HG02588 (cell line): ENCODE results near the gene FZD2.
"Not testable (repeated sequence)": the region's sequence is repeated elsewhere in the genome, so short reads cannot be mapped to it uniquely, and the experiment has no call there.

ENCODE experiments used
- ATAC-seq: cut with Tn5 transposase; IDR thresholded peaks from one replicate; pipeline ENCODE4 v1.9.1; 2021; ENCODE audit warnings: mild to moderate bottlenecking, moderate library complexity; ENCODE audit not compliant: unreplicated experiment

Gene FZD2

GRCh38 chr17:44556832-44557606, at the start of gene FZD2:
FZD2 (plus strand) TSS chr17:44557484; CDS start chr17:44557689, 205 bp downstream.
- peak; percentile 48 for ATAC-seq

GRCh38 chr17:44511241-44512134, 45.8 kb upstream of the FZD2 start:
- not testable (repeated sequence) for ATAC-seq

GRCh38 chr17:44518032-44518431, 39.3 kb upstream of the FZD2 start:
- ATAC-seq, result no peak

GRCh38 chr17:44522883-44523671, 34.2 kb upstream of the FZD2 start:
- no peak for ATAC-seq

GRCh38 chr17:44523672-44523972, 33.7 kb upstream of the FZD2 start:
- ATAC-seq, result no peak

DNA sequence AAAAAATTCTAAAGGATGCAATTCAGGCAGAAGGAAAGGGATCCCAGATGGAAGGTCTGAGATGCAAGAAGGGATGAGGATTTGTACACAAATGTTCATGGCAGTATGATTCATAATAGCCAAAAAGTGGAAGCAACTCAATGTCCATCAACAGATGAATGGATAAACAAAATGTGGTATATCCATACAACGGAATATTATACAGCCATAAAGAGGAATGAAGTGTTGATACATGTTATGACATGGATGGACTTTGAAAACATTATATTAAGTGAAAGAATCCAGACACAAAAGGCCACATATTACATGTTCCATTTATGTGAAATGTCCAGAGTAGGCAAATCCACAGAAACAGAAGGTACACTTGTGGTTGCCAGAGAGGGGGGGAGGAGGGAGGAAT, 30.2 kb upstream of the FZD2 start:
- no peak for ATAC-seq

DNA sequence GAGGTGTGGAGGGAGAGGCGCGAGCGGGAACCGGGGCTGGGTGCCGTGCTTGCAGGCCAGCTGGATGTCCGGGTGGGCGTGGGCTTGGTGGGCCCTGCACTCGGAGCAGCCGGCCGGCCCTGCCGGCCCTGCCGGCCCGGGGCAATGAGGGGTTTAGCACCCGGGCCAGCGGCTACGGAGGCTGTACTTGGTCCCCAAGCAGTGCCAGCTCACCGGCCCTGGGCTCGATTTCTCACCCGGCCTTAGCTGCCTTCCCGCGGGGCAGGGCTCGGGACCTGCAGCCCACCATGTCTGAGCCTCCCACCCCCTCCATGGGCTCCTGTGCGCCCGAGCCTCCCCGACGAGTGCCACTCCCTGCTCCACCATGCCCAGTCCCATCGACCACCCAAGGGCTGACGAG, 29.3 kb upstream of the FZD2 start:
- no peak for ATAC-seq

- ATAC-seq, result no peak
These were observed 27.4 kb upstream of the FZD2 start for GRCh38 chr17:44529864-44530263.

- no peak for ATAC-seq
These were observed 26.3 kb upstream of the FZD2 start for GRCh38 chr17:44530896-44531418.

DNA sequence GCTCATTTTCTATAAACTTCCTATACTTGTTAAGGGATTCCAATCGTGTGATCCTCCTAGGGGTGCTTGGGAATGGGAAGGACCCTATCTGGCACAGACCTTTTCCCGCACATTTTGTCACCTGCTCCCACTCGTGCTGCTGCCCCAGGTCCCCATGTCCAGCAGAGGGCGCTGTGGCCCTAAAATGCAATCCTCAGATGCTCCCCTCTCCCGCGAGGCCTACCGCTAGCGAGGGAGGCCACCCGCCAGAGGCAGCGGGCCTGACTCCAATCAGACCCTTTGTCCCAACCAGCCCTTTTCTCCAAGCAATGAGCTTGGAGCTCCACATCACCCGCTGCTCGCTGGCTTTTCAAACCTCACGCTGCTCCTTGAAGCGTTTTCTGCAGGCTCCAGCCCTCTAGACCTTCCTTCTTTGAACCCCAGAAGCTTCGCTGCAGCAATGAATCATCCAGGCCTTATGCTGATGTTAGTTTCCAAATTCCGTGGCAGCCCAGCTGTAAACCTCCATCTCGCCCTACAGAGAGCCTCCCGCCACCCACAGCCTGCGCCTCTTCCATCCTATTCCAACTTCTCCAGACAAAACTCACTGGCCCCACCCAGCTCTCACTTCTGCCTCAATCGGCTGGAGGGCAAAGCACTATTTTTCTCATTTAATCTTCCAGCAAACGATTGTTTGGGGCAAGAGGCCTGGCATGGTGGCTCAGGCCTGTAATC, 23.6 kb upstream of the FZD2 start:
- ATAC-seq, result no peak

DNA sequence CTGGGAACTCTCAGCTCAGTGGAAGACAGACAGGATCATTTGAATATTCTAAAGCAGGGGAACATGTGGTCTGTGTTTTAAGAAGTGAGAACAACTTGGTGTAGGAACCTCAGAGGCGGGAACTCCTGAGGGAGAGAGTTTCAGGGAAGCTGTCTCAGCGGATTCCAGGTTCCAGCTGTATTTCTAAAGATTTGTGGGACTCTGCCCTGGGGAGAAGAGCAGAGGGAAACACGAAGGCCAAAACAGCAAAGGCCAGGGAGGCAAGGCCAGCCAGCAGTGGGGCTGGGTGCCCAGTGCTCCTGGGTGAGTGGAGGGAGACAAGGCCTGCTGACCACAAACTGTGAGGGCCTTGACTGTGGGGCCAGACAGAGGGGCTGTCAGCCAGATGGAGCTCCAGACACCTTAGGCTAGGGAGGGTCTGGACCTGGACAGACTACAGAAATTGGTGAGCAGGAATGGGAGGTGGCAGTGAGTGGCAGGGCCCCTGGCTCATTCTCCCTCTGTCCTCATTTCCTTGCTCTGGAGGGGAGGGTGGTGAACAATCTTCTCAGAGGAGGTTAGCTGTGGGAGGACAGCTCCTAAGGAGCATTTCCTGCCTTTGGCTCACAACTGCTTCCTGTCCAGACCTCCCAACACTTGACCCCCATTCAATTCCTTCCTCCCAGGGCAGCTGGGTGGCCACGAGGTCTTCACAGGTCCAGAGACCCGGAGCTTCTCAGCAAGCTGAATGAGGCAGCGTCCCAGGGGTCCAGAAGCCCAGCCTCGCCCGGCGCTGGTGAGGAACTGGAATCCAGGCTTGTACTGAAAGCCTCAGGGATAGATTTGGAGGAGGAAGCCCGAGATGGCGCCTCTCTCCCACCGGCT, 21.0 kb upstream of the FZD2 start:
- ATAC-seq, result no peak

- not testable (repeated sequence) for ATAC-seq
These were observed 19.4 kb upstream of the FZD2 start for GRCh38 chr17:44537922-44538321.

GRCh38 chr17:44539673-44540072, 17.6 kb upstream of the FZD2 start:
- ATAC-seq, result no peak

DNA sequence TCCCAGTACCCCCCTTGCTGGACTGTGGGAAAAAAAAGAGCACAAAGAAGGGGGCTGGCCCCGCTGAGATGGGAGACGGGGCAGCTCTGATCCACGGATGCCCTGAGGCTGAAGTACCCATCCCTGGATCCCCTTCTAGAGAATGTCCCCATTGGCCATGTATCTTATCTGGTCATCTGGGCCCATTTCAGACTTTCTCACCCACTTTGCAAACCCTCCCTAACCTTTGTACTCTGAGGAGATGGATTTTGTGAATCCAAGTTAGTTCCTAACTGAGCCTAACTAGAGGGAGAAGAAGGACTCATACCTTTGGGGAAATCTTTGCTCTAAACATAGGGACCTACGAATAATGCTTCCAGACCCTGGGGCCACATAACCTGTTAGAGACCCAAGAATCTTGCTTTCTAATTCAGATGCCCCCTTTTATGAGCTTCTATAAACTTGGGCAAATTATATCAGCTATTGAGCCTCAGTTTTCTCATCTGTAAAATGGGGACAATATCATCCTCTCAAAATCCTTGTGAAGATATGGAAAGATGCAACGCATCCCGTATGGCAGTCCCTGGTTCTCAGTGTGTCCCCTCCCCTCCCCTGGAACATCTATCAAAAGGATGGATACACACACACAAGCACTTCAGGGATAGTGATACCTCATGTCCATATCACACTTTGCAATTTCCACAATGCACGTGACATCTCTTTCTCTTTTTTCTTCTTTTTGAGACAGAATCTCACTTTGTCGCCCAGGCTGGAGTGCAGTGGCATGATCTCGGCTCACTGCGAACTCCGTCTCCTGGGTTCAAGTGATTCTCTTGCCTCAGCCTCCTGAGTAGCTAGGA, 16.8 kb upstream of the FZD2 start:
- ATAC-seq, result no peak

DNA sequence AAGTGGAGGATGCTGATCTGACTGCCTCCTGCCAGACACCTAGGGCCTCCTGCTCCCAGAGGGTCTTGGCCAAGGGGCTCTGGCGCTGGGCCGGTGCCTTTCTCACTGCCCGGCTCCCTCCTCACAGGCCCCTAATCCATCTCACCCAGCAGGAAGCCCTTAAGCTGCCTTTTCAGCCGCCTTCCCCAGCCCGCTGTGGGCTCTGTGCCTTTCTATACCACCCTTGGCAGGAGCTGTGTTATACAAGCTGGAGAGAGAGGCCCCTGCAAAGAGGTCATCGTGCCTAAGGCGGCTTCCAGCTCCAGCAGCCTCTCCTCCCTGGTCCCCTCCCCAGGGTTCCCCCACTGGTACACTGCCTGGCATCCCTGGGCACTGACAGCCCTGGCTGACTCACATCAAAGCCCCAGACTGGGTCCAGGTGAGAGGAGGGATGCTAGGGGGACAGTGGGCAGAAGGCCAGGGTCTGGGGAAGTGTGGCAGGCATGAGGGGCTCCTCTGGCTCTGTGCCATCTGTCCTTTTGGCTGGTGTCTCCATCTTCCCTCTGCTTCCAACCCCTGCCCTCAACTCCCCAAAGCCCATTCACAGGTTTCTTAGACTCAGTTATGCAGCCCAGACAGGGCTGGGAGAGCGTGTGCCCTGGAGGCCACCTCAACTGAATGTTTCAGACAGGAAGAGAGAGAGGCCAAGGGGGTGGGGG, 15.3 kb upstream of the FZD2 start:
- ATAC-seq, result no peak

GRCh38 chr17:44543213-44543904, 13.9 kb upstream of the FZD2 start:
- no peak for ATAC-seq

DNA sequence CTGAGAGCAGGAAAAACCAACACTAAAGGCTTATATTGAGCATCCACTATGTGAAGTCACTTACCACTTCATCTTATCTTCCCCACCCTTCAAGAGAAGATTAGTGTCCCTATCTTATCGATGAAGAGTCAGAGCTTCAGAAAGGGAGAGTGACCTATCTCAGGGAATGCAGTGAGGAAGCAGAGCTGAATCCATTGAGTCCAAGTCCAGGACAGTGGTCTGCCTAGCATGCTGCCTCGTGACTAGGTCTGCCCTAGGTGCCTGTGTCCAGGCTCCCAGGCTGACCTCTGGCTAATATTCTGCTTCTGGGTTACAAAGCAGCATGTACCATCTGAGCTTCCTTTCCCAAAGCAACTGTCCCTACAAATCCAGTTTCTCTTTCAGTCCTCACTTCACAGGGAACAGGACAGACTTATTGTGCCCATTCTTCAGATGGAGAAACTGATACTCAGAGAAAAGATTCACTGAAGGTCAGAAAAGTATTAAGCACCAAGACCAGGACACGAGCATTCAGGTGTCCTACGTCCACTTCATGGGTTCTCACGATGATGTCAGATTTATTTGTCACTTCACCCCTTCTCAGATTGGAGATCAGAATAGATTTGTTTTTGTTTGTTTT, 13.3 kb upstream of the FZD2 start:
- no peak for ATAC-seq
